Prostate gland (tissue), 2 donors: ENCODE measurements around the gene ZNF341. TPM values are rescaled to one million over a fixed set of nuclear protein-coding genes. Genes with fewer than 3 reads are reported as not detected.

Experiments
- DNase-seq: peaks from one replicate; pipeline ENCODE4 v3.0.0-alpha.2; 2019; ENCODE audit warnings: low spot score
- H3K27ac ChIP-seq, 2 donors: fragments of 200-600 bp; sonication (generic); 2 replicates each; pipeline ENCODE4 v1.5.1; 2017 to 2019
- H3K27me3 ChIP-seq: fragments of 200-600 bp; sonication (generic); replicated peaks from 2 replicates; pipeline ENCODE4 v1.5.1; 2019; ENCODE audit not compliant: insufficient read depth
- H3K36me3 ChIP-seq, 2 donors: fragments of 200-600 bp; sonication (generic); 1 replicate in 1 of 2; 2 replicates in 1 of 2; pipeline versions ENCODE4 v1.5.1 to v1.8.1; 2017 to 2019
- H3K4me1 ChIP-seq: fragments of 200-600 bp; sonication (generic); replicated peaks from 2 replicates; pipeline ENCODE4 v1.5.1; 2019
- H3K4me3 ChIP-seq, 2 donors: fragments of 200-600 bp; sonication (generic); 2 replicates each; pipeline ENCODE4 v1.5.1; 2017 to 2019
- H3K9me3 ChIP-seq: fragments of 200-600 bp; sonication (generic); 2 replicates; pipeline ENCODE4 v1.5.1; 2017
- POLR2A ChIP-seq: fragments of 450-650 bp; IDR thresholded peaks from one replicate; pipeline ENCODE4 v1.6.1; 2016; ENCODE audit warnings: antibody characterized with exemption, mild to moderate bottlenecking
- POLR2AphosphoS5 ChIP-seq: sonication (generic); formaldehyde crosslinking; IDR thresholded peaks from one replicate; pipeline ENCODE4 v1.6.1; 2017; ENCODE audit warnings: antibody characterized with exemption
- WGBS: methylation state at CpG from one replicate; pipeline ENCODE4 v1.1.5; 2018; 5-methylcytosine and 5-hydroxymethylcytosine counted together
- intact Hi-C: fragments of 100-400 bp; cut with DNase I; formaldehyde crosslinking; loops from one replicate; pipeline ENCODE4 v1.14.2; 2022
- total RNA-seq, 2 donors: library from RNA; depleted of rRNA; stranded (reverse); fragments of >200 nt; gene quantifications; one replicate each; pipeline ENCODE4 v1.1.0, GENCODE V29; 2016
- TF ChIP-seq, protein P1 (sequence below), 4 experiments: fragments of 200-600 bp in 2 of 4; fragments of 450-650 bp in 2 of 4; sonication (generic) in 2 of 4; IDR thresholded peaks; 1 replicate in 3 of 4; 2 replicates in 1 of 4; pipeline ENCODE4 v1.5.1; 2016 to 2019; ENCODE audit warnings: antibody characterized with exemption in 4 of 4, mild to moderate bottlenecking in 2 of 4, moderate library complexity in 2 of 4

Gene ZNF341
- total RNA-seq, 2 donors from 2014 or later = 2.8 to 7.0 TPM

GRCh38 chr20:33736962-33737361 lies 5.2 kb downstream of the ZNF341 start:
- WGBS = 97% methylated on average over 3 of the region's 3 CpGs
- Histone ChIP-seq H3K9me3 (no peaks in the 10 kb centered on the region), H3K27me3 (no peaks in the 10 kb centered on the region), H3K27ac (no peak overlapping the region), H3K36me3 (no peaks in the 10 kb centered on the region), H3K4me1 (peaks cover 8% of the 10 kb centered on the region), H3K4me3 (no peak overlapping the region)
- intact Hi-C loops = no loop called here
- no peak for DNase-seq
- TF ChIP-seq POLR2AphosphoS5 (no peak), POLR2A (no peak)
- TF ChIP-seq, protein P1, sequence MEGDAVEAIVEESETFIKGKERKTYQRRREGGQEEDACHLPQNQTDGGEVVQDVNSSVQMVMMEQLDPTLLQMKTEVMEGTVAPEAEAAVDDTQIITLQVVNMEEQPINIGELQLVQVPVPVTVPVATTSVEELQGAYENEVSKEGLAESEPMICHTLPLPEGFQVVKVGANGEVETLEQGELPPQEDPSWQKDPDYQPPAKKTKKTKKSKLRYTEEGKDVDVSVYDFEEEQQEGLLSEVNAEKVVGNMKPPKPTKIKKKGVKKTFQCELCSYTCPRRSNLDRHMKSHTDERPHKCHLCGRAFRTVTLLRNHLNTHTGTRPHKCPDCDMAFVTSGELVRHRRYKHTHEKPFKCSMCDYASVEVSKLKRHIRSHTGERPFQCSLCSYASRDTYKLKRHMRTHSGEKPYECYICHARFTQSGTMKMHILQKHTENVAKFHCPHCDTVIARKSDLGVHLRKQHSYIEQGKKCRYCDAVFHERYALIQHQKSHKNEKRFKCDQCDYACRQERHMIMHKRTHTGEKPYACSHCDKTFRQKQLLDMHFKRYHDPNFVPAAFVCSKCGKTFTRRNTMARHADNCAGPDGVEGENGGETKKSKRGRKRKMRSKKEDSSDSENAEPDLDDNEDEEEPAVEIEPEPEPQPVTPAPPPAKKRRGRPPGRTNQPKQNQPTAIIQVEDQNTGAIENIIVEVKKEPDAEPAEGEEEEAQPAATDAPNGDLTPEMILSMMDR (IDR thresholded peaks at IDR 0.05) = no peak

DNA sequence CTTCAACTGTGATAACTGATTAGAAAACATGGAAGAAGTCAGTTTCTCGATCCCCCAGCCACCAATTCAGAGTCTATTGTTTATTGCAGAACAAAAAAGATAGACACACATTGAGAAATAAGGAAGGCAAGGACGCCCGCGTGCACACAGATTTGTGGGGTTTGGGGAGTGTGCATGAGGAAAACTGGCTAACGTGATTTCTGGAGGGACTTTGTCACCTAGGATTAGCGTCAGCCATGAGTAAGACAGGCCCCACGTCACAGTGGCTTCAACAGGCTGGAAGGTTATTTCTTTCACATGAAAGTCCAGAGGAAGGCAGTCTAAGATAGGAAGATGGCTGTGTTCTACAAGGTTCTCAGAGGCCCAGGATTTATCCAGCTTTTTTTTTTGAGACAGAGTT lies 7.7 kb downstream of the ZNF341 start:
- Histone ChIP-seq H3K4me3 (no peak overlapping the region), H3K4me1 (no peaks in the 10 kb centered on the region), H3K27me3 (no peaks in the 10 kb centered on the region), H3K9me3 (no peaks in the 10 kb centered on the region), H3K27ac (no peak overlapping the region), H3K36me3 (no peaks in the 10 kb centered on the region)
- no peak for DNase-seq
- intact Hi-C loops = no loop called here
- TF ChIP-seq, protein P1 (IDR thresholded peaks at IDR 0.05) = no peak
- TF ChIP-seq POLR2A (no peak), POLR2AphosphoS5 (no peak)
- 90% methylated on average over 7 of the region's 7 CpGs for WGBS

GRCh38 chr20:33740189-33740588 lies 8.4 kb downstream of the ZNF341 start:
- H3K4me1 ChIP-seq = no peaks in the 10 kb centered on the region
- H3K9me3 ChIP-seq = no peaks in the 10 kb centered on the region
- no peaks in the 10 kb centered on the region for H3K36me3 ChIP-seq
- WGBS = 95% methylated on average over 1 of the region's 1 CpG
- no peak overlapping the region for H3K27ac ChIP-seq
- TF ChIP-seq POLR2A (no peak), POLR2AphosphoS5 (no peak)
- TF ChIP-seq, protein P1 (IDR thresholded peaks at IDR 0.05) = no peak
- H3K27me3 ChIP-seq = no peaks in the 10 kb centered on the region
- H3K4me3 ChIP-seq = no peak overlapping the region
- no peak for DNase-seq
- intact Hi-C loops = no loop called here

DNA sequence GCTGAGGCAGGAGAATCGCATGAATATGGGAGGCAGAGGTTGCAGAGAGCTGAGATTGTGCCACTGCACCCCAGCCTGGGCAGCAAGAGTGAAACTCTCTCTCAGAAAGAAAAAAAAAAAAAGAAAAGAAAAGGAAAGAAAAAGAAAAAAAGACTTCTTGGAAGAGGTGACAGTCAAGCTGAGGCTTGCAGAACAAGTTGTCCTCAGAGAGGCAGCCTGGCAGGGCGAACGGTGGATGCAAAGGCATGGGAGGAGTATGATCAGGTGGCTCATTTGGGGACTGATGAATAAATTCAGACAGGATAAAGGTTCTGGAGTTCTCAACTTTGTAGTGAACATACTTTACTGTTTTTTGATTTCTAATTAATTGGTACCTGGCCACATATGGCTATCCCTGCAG lies 12.4 kb downstream of the ZNF341 start:
- TF ChIP-seq POLR2A (no peak), POLR2AphosphoS5 (no peak)
- TF ChIP-seq, protein P1 (IDR thresholded peaks at IDR 0.05) = no peak
- Histone ChIP-seq H3K4me3 (no peak overlapping the region), H3K9me3 (no peaks in the 10 kb centered on the region), H3K4me1 (no peaks in the 10 kb centered on the region), H3K27me3 (no peaks in the 10 kb centered on the region), H3K27ac (no peak overlapping the region), H3K36me3 (no peaks in the 10 kb centered on the region)
- no peak for DNase-seq
- intact Hi-C loops = no loop called here
- 68% methylated on average over 3 of the region's 3 CpGs for WGBS

GRCh38 chr20:33744773-33745385 lies 13.1 kb downstream of the ZNF341 start:
- TF ChIP-seq, protein P1 (IDR thresholded peaks at IDR 0.05) = no peak
- TF ChIP-seq POLR2A (no peak), POLR2AphosphoS5 (no peak)
- intact Hi-C loops = no loop called here
- Histone ChIP-seq H3K27ac (no peak overlapping the region), H3K9me3 (no peaks in the 10 kb centered on the region), H3K4me1 (no peaks in the 10 kb centered on the region), H3K27me3 (no peaks in the 10 kb centered on the region), H3K36me3 (no peaks in the 10 kb centered on the region), H3K4me3 (no peak overlapping the region)
- 93% methylated on average over 14 of the region's 14 CpGs for WGBS
- no peak for DNase-seq
